PC-9 (cell line): ENCODE data around the gene CDH10.

Experiments
- CTCF ChIP-seq: fragments of 200-600 bp; sonication (generic); conservative IDR thresholded peaks from 2 replicates; pipeline ENCODE4 v1.6.1; 2017; ENCODE audit warnings: mixed run types, antibody characterized with exemption, mild to moderate bottlenecking, moderate library complexity
- EZH2 ChIP-seq: fragments of 200-600 bp; sonication (generic); IDR thresholded peaks from 2 replicates; pipeline ENCODE4 v1.8.0; 2017; ENCODE audit warnings: antibody characterized with exemption, low read depth

GRCh38 chr5:24510523-24510988 is 134.2 kb downstream of the CDH10 start:
- TF ChIP-seq CTCF (no peak), EZH2 (no peak)
